Suprapubic skin (tissue), 4 donors: Measurements from ENCODE around the gene CREB5.

ENCODE experiments used
- CTCF ChIP-seq, 2 donors: fragments of 200-600 bp in 1 of 2; fragments of 450-650 bp in 1 of 2; sonication (generic) in 1 of 2; IDR thresholded peaks; one replicate each; pipeline ENCODE4 v1.5.1; 2016 to 2019; ENCODE audit warnings: antibody characterized with exemption in 2 of 2, mild to moderate bottlenecking in 1 of 2, moderate library complexity in 1 of 2
- EP300 ChIP-seq: sonication (generic); formaldehyde crosslinking; IDR thresholded peaks from one replicate; pipeline ENCODE4 v1.6.1; 2017; ENCODE audit warnings: antibody characterized with exemption
- POLR2AphosphoS5 ChIP-seq, 3 donors: sonication (generic); formaldehyde crosslinking; IDR thresholded peaks; one replicate each; pipeline ENCODE4 v1.6.1; 2017; ENCODE audit warnings: antibody characterized with exemption in 3 of 3

- TF ChIP-seq CTCF (IDR thresholded peaks at IDR 0.05), result no peak
- no peak for TF ChIP-seq EP300
- no peak for TF ChIP-seq POLR2AphosphoS5 (IDR thresholded peaks at IDR 0.05)
These were observed 241.8 kb downstream of the CREB5 start for GRCh38 chr7:28654110-28654509.
